Measurements from ENCODE around the gene ATRAID. TPM values are rescaled to one million over a fixed set of nuclear protein-coding genes. Genes with fewer than 3 reads are reported as not detected.

ATRAID gene
- total and polyA plus RNA-seq, 10 donors = 59.2 to 300 (median 102) TPM

DNA sequence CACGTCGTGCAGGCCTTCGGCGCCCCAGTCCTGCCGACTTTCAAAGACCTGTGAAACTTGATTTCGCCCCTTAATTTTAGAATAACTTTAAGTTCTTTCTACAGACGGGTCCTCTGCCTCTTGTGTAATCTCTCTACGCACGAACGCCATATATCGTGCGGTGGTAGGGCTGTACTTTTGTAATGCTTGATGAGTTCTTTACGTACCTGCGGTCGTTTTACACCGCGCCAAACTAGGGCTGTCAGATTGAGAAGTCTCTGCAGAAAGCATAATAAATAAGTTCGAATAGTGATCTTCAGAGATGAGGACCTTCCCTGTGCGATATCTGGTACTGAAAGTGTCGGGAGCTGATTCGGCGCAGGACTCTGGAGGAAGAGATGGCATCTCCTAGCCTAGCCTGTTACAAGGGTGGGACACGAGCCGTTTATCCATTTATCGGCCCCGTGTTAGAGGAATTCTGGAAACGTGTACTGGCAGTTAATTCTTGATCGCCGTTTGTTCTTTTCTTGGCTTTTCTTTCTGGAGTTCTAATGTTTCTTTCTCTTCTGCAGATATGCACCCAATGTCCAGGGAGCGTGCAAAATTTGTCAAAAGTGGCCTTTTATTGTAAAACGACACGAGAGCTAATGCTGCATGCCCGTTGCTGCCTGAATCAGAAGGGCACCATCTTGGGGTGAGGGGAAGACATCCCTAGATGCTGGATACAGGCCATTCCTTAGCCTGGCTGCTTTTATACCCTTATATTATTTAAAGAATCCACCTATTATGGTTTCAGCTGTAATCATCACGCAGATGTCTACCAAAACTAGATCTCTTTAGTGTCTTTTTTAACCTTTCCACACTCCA is 1.0 kb downstream of the ATRAID start:
- WGBS, 5 donors = 8 to 9% (median 8%) methylated on average over 34 of the region's 34 CpGs
- peaks cover 10 to 56% (median 38%) of the 10 kb centered on the region in 6 donors for H3K4me1 ChIP-seq
- no peaks in the 10 kb centered on the region for H3K27me3 ChIP-seq (replicated peaks in 1 of 7)
- H3K36me3 ChIP-seq = peaks cover 0 to 48% (median 15%) of the 10 kb centered on the region in 6 donors
- intact Hi-C loops (cut with DNase I; ENCODE audit: low total_unique reads) = no loop called here
- peak overlapping the region; percentile 61 to 86 (median 74) for H3K4me3 ChIP-seq
- no peaks in the 10 kb centered on the region for H3K9me3 ChIP-seq
- TF ChIP-seq POLR2AphosphoS5 (IDR thresholded peaks at IDR 0.05) (no peak), POLR2A (IDR thresholded peaks at IDR 0.05) (no peak)
- H3K27ac ChIP-seq = peak overlapping the region; percentile 84 to 99 (median 97)
- DNase-seq = no peak

DNA sequence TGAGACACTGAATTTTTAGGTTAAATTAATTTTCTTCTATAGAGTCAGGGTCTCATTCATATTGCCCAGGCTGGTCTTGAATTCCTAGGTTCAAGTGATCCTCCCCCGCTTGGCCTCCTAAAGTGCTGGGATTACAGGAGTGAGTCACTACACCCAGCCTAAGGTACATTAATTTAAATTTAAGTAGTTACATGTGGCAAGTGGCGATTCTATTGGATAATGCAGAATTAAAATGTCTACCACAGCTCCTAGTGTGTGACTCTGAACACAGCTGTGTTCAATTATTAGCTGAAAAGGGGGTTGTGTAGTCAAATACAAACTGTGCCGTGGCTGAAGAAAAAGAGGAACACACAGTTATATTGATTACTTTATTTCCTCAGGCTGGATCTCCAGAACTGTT is 3.1 kb downstream of the ATRAID start:
- H3K27ac ChIP-seq = no peak overlapping the region
- no peaks in the 10 kb centered on the region for H3K9me3 ChIP-seq
- WGBS, 5 donors = 84 to 96% (median 90%) methylated on average over 3 of the region's 3 CpGs
- intact Hi-C loops (cut with DNase I; ENCODE audit: low total_unique reads) = no loop called here
- no peak overlapping the region for H3K4me3 ChIP-seq
- DNase-seq = no peak
- H3K27me3 ChIP-seq (replicated peaks in 1 of 7) = no peaks in the 10 kb centered on the region
- TF ChIP-seq, protein P1, sequence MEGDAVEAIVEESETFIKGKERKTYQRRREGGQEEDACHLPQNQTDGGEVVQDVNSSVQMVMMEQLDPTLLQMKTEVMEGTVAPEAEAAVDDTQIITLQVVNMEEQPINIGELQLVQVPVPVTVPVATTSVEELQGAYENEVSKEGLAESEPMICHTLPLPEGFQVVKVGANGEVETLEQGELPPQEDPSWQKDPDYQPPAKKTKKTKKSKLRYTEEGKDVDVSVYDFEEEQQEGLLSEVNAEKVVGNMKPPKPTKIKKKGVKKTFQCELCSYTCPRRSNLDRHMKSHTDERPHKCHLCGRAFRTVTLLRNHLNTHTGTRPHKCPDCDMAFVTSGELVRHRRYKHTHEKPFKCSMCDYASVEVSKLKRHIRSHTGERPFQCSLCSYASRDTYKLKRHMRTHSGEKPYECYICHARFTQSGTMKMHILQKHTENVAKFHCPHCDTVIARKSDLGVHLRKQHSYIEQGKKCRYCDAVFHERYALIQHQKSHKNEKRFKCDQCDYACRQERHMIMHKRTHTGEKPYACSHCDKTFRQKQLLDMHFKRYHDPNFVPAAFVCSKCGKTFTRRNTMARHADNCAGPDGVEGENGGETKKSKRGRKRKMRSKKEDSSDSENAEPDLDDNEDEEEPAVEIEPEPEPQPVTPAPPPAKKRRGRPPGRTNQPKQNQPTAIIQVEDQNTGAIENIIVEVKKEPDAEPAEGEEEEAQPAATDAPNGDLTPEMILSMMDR (IDR thresholded peaks at IDR 0.05 in 8 of 11, conservative IDR thresholded peaks at IDR 0.05 in 3 of 11) = no peak
- TF ChIP-seq POLR2A (IDR thresholded peaks at IDR 0.05) (no peak), POLR2AphosphoS5 (IDR thresholded peaks at IDR 0.05) (no peak)
- H3K4me1 ChIP-seq = peaks cover 15 to 64% (median 52%) of the 10 kb centered on the region in 6 donors
- H3K36me3 ChIP-seq = peaks cover 0 to 42% (median 5%) of the 10 kb centered on the region in 6 donors

DNA sequence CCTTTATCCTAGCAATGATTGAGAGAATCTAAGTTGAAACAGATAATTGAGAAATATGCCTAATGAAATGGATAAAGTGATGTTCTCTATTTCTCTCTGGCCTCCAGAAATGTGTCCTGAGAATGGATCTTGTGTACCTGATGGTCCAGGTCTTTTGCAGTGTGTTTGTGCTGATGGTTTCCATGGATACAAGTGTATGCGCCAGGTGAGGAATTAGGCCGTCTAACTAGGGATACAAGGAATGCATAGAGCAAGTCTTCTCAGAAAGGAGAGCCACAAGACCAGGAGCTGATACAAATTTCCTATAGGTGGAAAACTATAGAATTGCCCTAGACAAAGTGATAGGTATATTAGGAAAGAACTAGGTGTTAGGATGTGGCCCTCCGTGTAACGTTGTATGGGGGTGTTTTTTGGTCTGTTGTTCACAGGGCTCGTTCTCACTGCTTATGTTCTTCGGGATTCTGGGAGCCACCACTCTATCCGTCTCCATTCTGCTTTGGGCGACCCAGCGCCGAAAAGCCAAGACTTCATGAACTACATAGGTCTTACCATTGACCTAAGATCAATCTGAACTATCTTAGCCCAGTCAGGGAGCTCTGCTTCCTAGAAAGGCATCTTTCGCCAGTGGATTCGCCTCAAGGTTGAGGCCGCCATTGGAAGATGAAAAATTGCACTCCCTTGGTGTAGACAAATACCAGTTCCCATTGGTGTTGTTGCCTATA is 4.7 kb downstream of the ATRAID start:
- peaks cover 15 to 49% (median 42%) of the 10 kb centered on the region in 6 donors for H3K4me1 ChIP-seq
- TF ChIP-seq, protein P1 (IDR thresholded peaks at IDR 0.05 in 8 of 11, conservative IDR thresholded peaks at IDR 0.05 in 3 of 11) = no peak
- TF ChIP-seq POLR2A (IDR thresholded peaks at IDR 0.05) = no peak
- TF ChIP-seq POLR2AphosphoS5 (IDR thresholded peaks at IDR 0.05) = no peak
- H3K27ac ChIP-seq = peak overlapping the region in 7 of 8 donors; percentile 55 to 83 (median 78)
- intact Hi-C loops (cut with DNase I; ENCODE audit: low total_unique reads) = no loop called here
- 85 to 88% (median 86%) methylated on average over 13 of the region's 13 CpGs for WGBS, 5 donors
- peaks cover 0 to 58% (median 10%) of the 10 kb centered on the region in 6 donors for H3K36me3 ChIP-seq
- DNase-seq = peak; percentile 56
- H3K27me3 ChIP-seq (replicated peaks in 1 of 7) = no peaks in the 10 kb centered on the region
- no peaks in the 10 kb centered on the region for H3K9me3 ChIP-seq
- H3K4me3 ChIP-seq = peak overlapping the region; percentile 52 to 79 (median 74)

DNA sequence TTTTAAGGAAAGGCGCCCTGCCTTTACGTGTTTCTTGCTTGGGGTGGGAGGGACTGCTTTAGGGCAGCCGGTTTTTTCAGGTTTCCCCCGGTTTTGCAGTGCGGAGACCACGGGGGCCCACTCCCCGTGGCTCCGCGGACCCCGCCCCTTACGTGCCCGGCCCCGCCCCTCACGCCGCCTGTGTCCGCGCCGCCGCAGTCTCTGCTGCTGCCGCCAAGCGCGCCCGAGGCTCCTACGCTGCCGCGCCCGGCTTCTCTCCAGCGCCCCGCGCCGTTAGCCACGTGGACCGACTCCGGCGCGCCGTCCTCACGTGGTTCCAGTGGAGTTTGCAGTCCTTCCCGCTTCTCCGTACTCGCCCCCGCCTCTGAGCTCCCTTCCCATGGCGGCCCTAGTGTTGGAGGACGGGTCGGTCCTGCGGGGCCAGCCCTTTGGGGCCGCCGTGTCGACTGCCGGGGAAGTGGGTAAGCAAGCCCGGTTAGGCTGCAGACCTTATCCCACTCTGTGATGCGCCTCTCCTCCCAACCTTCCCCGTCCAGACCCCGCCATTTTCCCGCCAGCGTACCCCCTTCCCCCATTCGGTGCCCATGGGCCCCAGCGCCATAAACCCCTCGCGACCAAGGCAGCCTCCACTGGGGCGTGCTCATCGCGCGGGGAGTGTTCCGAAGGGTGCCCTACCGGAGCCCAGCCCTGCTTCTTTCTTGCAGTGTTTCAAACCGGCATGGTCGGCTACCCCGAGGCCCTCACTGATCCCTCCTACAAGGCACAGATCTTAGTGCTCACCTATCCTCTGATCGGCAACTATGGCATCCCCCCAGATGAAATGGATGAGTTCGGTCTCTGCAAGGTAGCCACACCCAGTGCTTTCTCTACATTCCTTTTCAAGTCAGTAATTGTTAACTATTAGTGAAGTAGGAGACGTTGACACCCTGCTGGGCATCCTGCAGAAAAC is 5.6 kb downstream of the ATRAID start, which contains the start of gene CAD:
CAD (plus strand) TSS at position 197 of the 949 bp plus-strand sequence; CDS start at position 380, 183 bp downstream.
- TF ChIP-seq, protein P1 (IDR thresholded peaks at IDR 0.05 in 8 of 11, conservative IDR thresholded peaks at IDR 0.05 in 3 of 11) = peak in 10 of 11 experiments; percentile 22 to 71 (median 50)
- TF ChIP-seq POLR2AphosphoS5 (IDR thresholded peaks at IDR 0.05) = peak; percentile 89 to 91 (median 90)
- TF ChIP-seq POLR2A (IDR thresholded peaks at IDR 0.05) = no peak

More for the DNA sequence above, 5.6 kb downstream of the ATRAID start, which contains the start of gene CAD:
- peak; percentile 97 for DNase-seq
- H3K4me1 ChIP-seq = peaks cover 15 to 48% (median 42%) of the 10 kb centered on the region in 6 donors
- intact Hi-C loops (cut with DNase I; ENCODE audit: low total_unique reads) = no loop called here
- H3K27ac ChIP-seq = peak within 1 kb of the TSS; percentile 43 to 83 (median 77)
- H3K27me3 ChIP-seq (replicated peaks in 1 of 7) = no peaks in the 10 kb centered on the region
- WGBS, 5 donors = 0 to 1% (median 0%) methylated on average over 51 to 72 of the region's 72 CpGs
- peaks cover 0 to 66% (median 16%) of the 10 kb centered on the region in 6 donors for H3K36me3 ChIP-seq
- H3K9me3 ChIP-seq = no peaks in the 10 kb centered on the region
- peak within 1 kb of the TSS; percentile 52 to 79 (median 74) for H3K4me3 ChIP-seq
